Parathyroid adenoma (tissue), 2 donors: ENCODE data around the gene CD244.
"Not testable (repeated sequence)": the region's sequence is repeated elsewhere in the genome, so short reads cannot be mapped to it uniquely, and the experiment has no call there.

Experiments used
- H2AFZ ChIP-seq: fragments of 300-600 bp; sonication (generic); one replicate; pipeline ENCODE4 v1.7.0; 2017; ENCODE audit warnings: antibody characterized with exemption, mild to moderate bottlenecking
- H3K27ac ChIP-seq: fragments of 300-600 bp; sonication (generic); one replicate; pipeline ENCODE4 v1.7.0; 2017
- H3K27me3 ChIP-seq: fragments of 300-600 bp; sonication (generic); one replicate; pipeline ENCODE4 v1.7.0; 2017; ENCODE audit warnings: low read length; ENCODE audit not compliant: control insufficient read depth, insufficient read depth
- H3K36me3 ChIP-seq: fragments of 300-600 bp; sonication (generic); one replicate; pipeline ENCODE4 v1.7.0; 2017; ENCODE audit warnings: low read length; ENCODE audit not compliant: control insufficient read depth, insufficient read depth
- H3K4me1 ChIP-seq: fragments of 300-600 bp; sonication (generic); one replicate; pipeline ENCODE4 v1.7.0; 2017; ENCODE audit warnings: control low read depth
- H3K4me2 ChIP-seq: fragments of 300-600 bp; sonication (generic); one replicate; pipeline ENCODE4 v1.7.0; 2017; ENCODE audit warnings: low read length
- H3K4me3 ChIP-seq: fragments of 300-600 bp; sonication (generic); one replicate; pipeline ENCODE4 v1.7.0; 2017; ENCODE audit warnings: low read depth, low read length
- H3K79me2 ChIP-seq: fragments of 300-600 bp; sonication (generic); one replicate; pipeline ENCODE4 v1.7.0; 2017; ENCODE audit warnings: control low read depth
- H3K9ac ChIP-seq: fragments of 300-600 bp; sonication (generic); one replicate; pipeline ENCODE4 v1.7.0; 2017; ENCODE audit warnings: mild to moderate bottlenecking
- H3K9me3 ChIP-seq: fragments of 300-600 bp; sonication (generic); one replicate; pipeline ENCODE4 v1.7.0; 2017; ENCODE audit warnings: low read length; ENCODE audit not compliant: control insufficient read depth
- TF ChIP-seq, protein P1 (sequence below): fragments of 300-600 bp; sonication (generic); IDR thresholded peaks from one replicate; pipeline ENCODE4 v1.7.0; 2017; ENCODE audit warnings: antibody characterized with exemption, mild to moderate bottlenecking
- donor health status: primary hyperparathyroidism.

CD244 gene

DNA sequence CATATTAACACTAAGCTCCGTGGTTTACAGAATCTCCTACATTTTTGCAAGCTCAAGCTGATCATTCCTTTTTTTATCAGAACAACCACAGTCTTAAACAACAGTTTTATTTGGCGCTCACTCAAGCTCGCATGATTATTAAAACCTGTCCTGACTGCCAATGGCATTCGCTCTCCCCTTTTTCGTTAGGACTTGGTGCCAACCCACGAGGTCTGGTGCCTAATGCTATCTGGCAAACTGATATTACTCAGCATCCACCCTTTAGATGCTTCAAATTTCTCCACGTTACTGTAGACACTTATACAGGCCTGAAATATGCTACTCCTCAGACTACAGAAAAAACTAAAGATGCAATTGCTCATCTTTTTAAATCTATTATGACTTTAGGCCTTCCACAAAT, 45.3 kb upstream of the CD244 start:
- TF ChIP-seq, protein P1, sequence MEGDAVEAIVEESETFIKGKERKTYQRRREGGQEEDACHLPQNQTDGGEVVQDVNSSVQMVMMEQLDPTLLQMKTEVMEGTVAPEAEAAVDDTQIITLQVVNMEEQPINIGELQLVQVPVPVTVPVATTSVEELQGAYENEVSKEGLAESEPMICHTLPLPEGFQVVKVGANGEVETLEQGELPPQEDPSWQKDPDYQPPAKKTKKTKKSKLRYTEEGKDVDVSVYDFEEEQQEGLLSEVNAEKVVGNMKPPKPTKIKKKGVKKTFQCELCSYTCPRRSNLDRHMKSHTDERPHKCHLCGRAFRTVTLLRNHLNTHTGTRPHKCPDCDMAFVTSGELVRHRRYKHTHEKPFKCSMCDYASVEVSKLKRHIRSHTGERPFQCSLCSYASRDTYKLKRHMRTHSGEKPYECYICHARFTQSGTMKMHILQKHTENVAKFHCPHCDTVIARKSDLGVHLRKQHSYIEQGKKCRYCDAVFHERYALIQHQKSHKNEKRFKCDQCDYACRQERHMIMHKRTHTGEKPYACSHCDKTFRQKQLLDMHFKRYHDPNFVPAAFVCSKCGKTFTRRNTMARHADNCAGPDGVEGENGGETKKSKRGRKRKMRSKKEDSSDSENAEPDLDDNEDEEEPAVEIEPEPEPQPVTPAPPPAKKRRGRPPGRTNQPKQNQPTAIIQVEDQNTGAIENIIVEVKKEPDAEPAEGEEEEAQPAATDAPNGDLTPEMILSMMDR = no peak

DNA sequence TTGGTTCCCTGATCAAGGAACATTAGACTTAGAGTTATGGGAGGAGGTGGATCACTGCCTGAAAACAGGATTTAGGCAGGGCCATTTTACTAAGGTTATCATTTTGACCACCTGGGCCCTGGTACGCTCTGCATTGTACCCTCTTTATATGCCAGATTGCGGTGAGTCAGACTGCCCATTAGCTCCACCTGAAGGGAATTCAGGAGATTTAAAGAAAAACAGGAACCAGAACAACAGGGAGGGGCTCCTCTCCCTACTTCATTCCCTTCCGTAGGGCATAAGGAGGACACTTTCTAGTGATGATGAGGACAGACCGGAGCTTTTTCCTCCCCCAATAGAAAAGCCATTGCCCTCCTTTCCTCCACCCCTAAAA, 42.9 kb upstream of the CD244 start:
- Histone ChIP-seq H2AFZ (no peak overlapping the region), H3K9ac (no peak overlapping the region), H3K27ac (no peak overlapping the region), H3K4me1 (no peaks in the 10 kb centered on the region), H3K9me3 (no peaks in the 10 kb centered on the region), H3K4me2 (no peak overlapping the region), H3K79me2 (no peaks in the 10 kb centered on the region), H3K36me3 (no peaks in the 10 kb centered on the region), H3K4me3 (no peak overlapping the region), H3K27me3 (no peaks in the 10 kb centered on the region)
- TF ChIP-seq, protein P1 = no peak

More for the DNA sequence above, 45.3 kb upstream of the CD244 start:
- H3K27ac ChIP-seq = no peak overlapping the region
- no peak overlapping the region for H2AFZ ChIP-seq
- H3K36me3 ChIP-seq = no peaks in the 10 kb centered on the region
- no peak overlapping the region for H3K4me2 ChIP-seq
- no peak overlapping the region for H3K9ac ChIP-seq
- no peaks in the 10 kb centered on the region for H3K79me2 ChIP-seq
- H3K27me3 ChIP-seq = no peaks in the 10 kb centered on the region
- no peaks in the 10 kb centered on the region for H3K9me3 ChIP-seq
- no peak overlapping the region for H3K4me3 ChIP-seq
- H3K4me1 ChIP-seq = peaks cover 2% of the 10 kb centered on the region

DNA sequence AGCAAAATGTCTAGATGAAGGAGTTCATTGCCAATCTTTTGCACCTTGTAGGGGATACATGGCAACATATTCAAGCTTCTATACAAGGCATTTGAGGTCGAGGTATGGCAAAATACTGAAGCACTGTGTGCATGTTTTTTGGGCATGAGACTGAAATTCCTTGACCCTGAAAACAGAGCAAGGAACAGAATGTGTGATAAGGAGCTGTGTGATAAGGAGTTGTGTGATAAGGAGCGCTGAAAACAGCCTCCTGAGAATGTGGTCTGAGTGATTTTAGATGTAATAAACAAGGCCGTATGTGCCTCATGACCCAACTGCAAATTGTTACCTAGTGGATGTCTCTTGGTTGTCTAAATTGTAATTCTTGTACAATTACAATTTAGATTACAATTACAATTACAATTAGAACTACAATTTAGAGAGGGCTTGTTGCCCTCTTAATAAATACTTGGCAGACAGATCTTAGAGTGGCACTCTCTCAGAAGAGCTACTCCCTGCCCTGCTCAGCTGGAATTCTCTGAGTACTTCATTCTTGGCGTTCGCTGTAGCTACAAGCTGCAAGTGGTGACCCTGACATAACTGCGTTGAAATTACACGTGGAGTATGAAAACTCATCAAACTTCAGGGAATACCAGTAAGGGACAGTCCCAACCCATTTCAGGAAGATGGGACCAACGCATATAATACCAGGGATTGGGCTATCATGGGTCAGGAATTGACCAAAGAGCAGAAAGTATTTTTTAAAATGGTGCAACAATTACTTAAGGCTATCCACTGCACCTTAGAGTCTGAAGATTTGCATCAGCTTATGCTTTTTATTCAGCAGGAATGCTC, 42.3 kb upstream of the CD244 start:
- Histone ChIP-seq H3K4me3 (no peak overlapping the region), H3K4me2 (no peak overlapping the region), H2AFZ (no peak overlapping the region), H3K9ac (no peak overlapping the region), H3K27ac (no peak overlapping the region), H3K79me2 (no peaks in the 10 kb centered on the region), H3K36me3 (no peaks in the 10 kb centered on the region), H3K27me3 (no peaks in the 10 kb centered on the region), H3K9me3 (no peaks in the 10 kb centered on the region), H3K4me1 (no peaks in the 10 kb centered on the region)
- TF ChIP-seq, protein P1 = no peak

DNA sequence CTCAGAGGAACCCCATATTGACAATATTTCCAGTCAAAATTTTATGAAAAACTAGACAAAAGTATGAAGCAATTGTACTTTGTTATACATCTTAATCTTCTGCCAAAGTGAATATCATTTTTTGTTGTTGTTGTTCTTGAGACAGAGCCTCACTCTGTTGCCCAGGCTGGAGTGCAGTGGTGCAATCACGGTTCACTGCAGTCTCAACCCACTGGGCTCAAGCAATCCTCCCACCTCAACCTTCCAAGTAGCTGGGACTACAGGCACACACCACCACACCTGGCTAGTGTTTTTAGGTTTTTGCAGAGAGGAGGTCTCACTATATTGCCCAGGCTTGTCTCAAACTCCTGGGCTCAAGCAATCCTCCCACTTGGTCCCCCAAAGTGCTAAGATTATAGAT, 39.6 kb upstream of the CD244 start:
- not testable (repeated sequence) for H3K9me3 ChIP-seq, H3K79me2 ChIP-seq, H3K27ac ChIP-seq, H3K36me3 ChIP-seq, H3K4me1 ChIP-seq, H3K27me3 ChIP-seq, H2AFZ ChIP-seq, H3K4me3 ChIP-seq, H3K9ac ChIP-seq, H3K4me2 ChIP-seq

DNA sequence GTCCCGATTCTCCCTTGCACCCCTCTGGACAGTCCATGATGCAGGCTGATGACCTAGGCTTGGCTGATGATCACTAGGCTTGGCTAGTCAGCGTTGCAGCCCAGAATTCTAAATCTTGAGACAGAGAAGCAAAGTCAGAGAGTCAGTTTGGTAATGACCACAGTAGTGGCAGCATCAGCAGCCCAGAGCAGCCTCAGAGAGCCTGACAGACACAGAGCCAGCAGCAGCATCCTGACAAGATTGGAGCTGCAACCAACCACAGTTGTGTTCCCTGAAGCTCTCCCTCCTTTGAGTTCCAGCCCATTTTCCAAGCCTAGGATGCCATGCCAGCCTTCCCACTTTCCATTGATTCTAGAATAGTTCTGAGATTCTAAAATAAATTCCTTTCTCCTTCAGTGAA, 39.1 kb upstream of the CD244 start:
- Histone ChIP-seq H3K9me3 (no peaks in the 10 kb centered on the region), H3K27me3 (no peaks in the 10 kb centered on the region), H3K4me2 (no peak overlapping the region), H3K4me1 (no peaks in the 10 kb centered on the region), H3K4me3 (no peak overlapping the region), H2AFZ (no peak overlapping the region), H3K79me2 (no peaks in the 10 kb centered on the region), H3K36me3 (no peaks in the 10 kb centered on the region), H3K27ac (no peak overlapping the region), H3K9ac (no peak overlapping the region)
- TF ChIP-seq, protein P1 = no peak

DNA sequence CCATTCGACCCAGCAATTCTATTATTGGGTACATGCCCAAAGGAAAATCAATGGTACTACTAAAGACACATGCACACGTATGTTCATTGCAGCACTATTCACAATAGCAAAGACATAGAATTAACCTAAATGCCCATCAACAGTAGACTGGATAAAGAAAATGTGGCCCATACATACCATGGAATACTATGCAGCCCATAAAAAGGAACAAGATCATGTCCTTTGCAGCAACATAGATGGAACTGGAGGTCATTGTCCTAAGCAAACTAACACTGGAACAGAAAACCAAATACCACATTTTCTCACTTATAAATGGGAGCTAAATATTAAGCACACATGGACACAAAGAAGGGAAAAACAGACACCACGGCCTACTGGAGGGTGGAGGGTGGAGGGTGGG, 38.0 kb upstream of the CD244 start:
- not testable (repeated sequence) for H3K27me3 ChIP-seq, H3K9me3 ChIP-seq, H3K9ac ChIP-seq, H3K27ac ChIP-seq, H3K79me2 ChIP-seq, H2AFZ ChIP-seq, H3K4me3 ChIP-seq, H3K36me3 ChIP-seq, H3K4me1 ChIP-seq, H3K4me2 ChIP-seq

DNA sequence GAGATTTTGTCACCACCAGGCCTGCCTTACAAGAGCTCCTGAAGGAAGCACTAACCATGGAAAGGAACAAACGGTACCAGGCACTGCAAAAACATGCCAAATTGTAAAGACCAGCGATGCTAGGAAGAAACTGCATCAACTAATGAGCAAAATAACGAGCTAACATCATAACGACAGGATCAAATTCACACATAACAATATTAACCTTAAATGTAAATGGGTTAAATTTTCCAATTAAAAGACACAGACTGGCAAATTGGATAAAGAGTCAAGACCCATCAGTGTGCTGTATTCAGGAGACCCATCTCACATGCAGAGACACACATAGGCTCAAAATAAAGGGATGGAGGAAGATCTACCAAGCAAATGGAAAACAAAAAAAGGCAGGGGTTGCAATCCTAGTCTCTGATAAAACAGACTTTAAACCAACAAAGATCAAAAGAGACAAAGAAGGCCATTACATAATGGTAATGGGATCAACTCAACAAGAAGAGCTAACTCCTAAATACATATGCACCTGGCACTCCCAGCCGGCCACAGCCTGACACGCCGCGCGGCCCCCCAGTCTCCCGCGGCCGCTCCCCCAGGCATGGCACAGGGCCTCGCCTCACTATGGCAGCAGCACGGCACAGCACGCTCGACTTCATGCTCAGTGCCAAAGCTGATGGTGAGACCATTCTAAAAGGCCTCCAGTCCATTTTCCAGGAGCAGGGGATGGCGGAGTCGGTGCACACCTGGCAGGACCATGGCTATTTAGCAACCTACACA, 31.9 kb upstream of the CD244 start:
- not testable (repeated sequence) for H3K79me2 ChIP-seq, H3K36me3 ChIP-seq, H3K4me1 ChIP-seq, H3K27ac ChIP-seq, H3K9me3 ChIP-seq, H3K4me2 ChIP-seq, H2AFZ ChIP-seq, H3K9ac ChIP-seq, H3K27me3 ChIP-seq, H3K4me3 ChIP-seq
